SKM-1 (cell line): Measurements from ENCODE around the gene ENTPD7.
"Not testable (repeated sequence)": the region's sequence is repeated elsewhere in the genome, so short reads cannot be mapped to it uniquely, and the experiment has no call there.

Source experiments
- DNase-seq: peaks from one replicate; lab custom pipeline; 2025; ENCODE audit not compliant: unreplicated experiment; lab: John Stamatoyannopoulos, UW

ENTPD7 gene, protein sequence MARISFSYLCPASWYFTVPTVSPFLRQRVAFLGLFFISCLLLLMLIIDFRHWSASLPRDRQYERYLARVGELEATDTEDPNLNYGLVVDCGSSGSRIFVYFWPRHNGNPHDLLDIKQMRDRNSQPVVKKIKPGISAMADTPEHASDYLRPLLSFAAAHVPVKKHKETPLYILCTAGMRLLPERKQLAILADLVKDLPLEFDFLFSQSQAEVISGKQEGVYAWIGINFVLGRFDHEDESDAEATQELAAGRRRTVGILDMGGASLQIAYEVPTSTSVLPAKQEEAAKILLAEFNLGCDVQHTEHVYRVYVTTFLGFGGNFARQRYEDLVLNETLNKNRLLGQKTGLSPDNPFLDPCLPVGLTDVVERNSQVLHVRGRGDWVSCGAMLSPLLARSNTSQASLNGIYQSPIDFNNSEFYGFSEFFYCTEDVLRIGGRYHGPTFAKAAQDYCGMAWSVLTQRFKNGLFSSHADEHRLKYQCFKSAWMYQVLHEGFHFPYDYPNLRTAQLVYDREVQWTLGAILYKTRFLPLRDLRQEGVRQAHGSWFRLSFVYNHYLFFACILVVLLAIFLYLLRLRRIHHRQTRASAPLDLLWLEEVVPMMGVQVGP

GRCh38 chr10:99659031-99659867 is at the start of gene ENTPD7:
TSS of gene ENTPD7 (plus strand) at chr10:99659509. CDS start at chr10:99659957, 448 bp downstream.
- DNase-seq, result peak; percentile 93

DNA sequence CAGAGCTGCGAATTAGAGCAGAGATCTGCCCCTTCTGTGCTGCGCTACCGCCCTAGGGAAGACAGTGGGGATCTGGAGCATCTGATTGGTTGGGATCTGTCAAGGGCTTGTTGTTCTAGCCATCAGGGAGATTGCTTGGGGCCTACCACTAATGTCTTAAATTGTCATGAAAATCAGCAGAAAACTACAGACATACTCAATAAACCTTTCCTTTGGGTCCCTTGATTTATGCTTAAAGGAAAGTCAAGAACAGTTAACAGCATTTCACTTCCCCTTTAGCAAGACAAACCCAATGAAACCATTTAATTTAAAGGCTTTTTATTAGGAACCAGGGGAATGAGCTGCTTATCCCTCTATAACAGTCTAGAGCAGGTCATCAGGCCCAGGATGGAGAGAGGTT is 49.1 kb upstream of the ENTPD7 start:
- no peak for DNase-seq

DNA sequence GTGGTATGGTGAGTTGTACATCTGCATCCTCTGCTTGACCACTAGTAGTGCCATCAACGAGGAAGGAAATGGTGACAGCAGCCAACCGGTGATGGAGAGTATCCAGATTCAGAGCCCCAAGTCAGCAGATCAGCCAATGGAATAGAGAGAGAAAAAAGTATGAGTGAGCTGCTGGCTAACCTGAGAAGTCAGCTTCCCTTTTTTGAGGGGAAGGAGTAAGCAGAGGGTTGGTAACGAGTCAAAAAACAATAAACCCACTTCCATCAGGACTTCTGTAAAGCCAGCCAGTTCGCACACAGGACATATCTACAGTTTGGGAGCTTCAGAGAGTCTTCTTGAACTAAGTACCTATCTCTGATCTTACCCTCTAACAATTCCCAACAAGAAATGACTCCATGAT is 48.0 kb upstream of the ENTPD7 start:
- no peak for DNase-seq

DNA sequence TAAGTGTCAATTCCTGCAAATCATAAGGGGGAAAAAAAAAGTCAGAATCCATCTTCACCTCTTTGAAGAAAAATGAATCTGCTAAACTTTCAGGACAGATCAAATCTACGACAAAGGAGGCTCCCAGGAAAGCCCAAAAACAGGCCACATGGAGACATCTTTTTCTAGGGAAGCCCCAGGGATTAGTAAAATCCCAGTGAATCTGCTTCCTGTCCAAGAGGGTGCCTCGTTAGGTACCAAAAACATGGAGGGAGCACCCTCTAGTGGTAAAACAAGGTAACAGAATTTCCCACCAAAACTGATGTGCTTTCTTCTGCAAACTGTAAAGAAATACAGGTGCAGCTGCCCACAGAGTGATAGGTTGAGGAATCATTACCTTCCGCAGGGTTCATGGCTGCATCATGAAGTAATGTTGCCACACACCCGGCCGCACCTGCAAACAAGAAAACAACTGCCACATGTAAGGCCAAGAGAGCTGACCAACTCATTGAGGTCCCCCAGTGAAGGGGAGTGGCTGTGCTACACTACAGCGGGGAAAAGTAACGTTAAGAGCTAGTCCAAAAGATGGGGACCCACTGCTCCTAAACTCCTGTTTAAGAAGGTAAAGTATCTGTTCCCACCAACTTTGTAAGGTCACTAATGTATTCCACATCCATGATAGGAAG is 47.0 kb upstream of the ENTPD7 start:
- peak; percentile 55 for DNase-seq

- DNase-seq, result no peak
Observed at GRCh38 chr10:99615426-99615825, 43.9 kb upstream of the ENTPD7 start.

- no peak for DNase-seq
Observed at GRCh38 chr10:99617696-99618095, 41.6 kb upstream of the ENTPD7 start.

- no peak for DNase-seq
Observed at GRCh38 chr10:99619090-99619800, 40.1 kb upstream of the ENTPD7 start.

- DNase-seq, result peak; percentile 100
Observed at GRCh38 chr10:99619851-99620710, 39.2 kb upstream of the ENTPD7 start, which contains the start of gene SLC25A28. TSS of gene SLC25A28 (minus strand) at chr10:99620439. CDS start at chr10:99620335, 104 bp downstream.

DNA sequence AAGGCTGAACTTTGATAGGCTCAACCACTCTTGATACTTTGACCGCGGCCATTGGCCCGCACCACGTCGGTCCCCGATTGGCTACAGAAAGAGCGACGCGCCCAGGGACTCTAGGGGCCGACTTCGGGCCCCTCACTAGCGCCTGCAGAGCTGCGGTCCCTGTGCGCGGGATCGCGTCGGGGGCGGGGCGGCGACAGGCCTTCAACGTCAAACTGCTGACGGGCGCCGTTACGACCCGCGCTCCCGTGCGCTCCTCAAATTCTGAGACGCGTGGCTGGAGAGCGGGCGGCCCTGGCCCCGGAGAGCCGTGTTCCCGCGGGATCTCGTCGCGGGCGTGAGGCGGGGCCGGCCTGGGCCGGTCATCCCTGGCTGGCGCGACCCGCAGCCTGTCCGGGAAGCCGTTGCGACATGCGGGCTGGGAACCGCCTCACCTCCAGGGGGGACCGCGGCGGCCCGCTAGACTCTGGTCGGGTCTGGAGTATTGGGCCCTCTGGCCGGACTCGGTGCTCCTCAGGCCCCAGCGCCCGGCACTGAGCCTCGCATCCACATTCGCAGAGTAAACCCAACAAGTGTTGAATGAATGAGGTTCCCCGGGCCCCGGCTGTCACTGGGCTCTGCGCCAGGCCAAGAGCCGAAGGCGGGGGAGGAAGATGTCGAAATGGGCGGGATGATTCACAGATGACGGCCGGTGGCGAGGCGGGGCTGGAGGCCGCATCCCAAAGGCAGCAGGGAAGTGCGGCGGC is 38.4 kb upstream of the ENTPD7 start:
- peak; percentile 84 for DNase-seq

DNA sequence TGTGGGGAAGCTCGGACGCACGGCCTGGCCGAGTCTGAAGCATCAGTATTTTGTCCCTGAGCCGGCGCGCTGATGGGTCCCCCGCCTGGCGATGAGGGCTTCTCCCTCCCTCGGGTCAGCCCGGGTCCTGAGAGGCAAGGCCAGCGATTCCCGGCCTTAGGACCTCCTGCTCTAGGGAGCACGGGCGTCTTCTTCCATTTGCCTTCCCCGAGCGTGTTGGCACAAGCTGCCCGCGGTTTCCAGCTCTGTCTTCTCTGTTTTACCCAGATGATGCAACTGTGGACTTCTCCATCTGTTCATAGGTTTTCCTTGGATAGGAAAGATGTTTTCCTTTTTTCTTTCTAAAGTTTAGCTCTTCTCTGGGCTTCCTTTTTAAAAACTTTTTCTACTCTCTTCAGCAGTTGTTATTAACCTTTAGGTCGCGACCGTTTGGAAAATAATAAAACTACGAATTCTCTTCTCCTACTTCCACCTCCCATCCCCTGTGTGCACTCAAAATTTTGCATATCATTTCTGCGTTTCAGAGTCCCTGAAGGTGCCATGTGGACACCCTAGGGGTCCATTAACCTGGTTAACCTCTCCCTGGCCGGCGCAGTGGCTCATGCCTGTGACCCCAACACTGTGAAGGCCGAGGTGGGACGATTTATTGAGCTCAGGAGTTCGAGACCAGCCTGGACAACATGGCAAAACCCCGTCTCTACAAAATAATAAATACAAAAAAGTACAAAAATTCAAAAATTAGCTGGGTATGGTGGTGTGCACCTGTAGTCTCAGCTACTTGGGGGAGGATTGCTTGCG is 37.7 kb upstream of the ENTPD7 start:
- DNase-seq, result peak; percentile 65

DNA sequence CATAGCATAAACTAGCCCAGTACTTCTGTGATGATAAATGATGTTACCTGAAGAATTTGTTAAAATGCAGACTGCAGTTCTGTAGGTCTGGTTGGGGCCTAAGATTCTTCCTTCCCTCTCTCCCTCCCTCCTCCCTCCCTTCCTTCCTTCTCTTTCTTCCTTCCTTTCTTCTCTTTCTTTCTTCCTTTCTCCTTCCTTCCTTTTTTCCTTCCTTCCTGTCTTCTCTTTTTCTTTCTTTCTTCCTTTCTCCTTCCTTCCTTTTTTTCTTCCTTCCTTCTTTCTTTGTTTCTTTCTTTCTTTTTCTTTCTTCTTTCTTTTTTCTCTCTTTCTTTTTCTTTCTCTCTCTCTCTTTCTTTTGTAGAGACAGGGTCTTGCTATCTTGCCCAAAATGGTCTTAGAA is 35.4 kb upstream of the ENTPD7 start:
- no peak for DNase-seq

DNA sequence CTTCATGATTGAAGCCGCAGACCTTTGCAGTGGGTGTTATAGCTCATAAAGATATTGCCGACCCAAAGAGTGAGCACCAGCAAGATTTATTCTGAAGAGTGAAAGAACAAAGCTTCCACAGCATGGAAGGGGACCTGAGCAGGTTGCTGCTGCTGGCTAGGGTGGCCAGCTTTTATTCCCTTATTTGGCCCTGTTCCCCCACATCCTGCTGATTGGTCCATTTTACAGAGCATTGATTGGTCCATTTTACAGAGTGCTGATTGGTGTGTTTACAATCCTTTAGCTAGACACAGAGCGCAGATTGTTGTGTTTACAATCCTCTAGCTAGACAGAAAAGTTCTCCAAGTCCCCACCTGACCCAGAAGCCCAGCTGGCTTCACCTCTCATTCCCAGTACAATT is 34.2 kb upstream of the ENTPD7 start:
- not testable (repeated sequence) for DNase-seq

DNA sequence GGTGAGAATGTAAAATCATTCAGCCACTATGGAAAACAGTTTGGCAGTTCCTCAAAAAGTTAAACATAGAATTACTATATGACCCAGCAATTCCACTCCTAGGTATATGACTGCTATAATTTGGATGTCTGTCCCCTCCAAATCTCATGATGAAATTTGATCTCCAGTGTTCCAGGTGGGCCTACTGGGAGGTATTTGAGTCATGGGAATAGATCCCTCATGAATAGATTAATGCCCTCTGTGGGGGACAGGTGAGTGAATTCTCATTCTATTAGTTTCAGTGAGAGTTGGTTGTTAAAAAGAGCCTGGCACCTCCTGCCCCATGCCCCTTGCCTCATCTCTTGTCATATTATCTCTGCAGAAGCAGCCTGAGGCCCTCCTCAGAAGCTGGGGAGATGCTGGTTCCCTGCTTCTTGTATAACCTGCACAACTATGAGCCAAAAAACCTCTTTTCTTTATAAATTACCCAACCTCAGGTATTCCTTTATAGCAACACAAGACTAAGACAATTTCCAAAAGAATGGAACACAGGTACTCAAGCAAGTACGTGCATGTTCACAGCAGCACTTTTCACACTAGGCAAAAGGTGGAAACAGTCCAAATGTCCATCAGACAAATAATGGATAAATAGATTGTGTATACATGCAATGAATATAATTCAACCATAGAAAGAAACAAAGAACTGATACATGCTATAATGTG is 30.2 kb upstream of the ENTPD7 start:
- DNase-seq, result no peak

GRCh38 chr10:99629625-99629978 is 29.7 kb upstream of the ENTPD7 start:
- no peak for DNase-seq

GRCh38 chr10:99630433-99630832 is 28.9 kb upstream of the ENTPD7 start:
- no peak for DNase-seq

- DNase-seq, result no peak
Observed at GRCh38 chr10:99630991-99631390, 28.3 kb upstream of the ENTPD7 start.

DNA sequence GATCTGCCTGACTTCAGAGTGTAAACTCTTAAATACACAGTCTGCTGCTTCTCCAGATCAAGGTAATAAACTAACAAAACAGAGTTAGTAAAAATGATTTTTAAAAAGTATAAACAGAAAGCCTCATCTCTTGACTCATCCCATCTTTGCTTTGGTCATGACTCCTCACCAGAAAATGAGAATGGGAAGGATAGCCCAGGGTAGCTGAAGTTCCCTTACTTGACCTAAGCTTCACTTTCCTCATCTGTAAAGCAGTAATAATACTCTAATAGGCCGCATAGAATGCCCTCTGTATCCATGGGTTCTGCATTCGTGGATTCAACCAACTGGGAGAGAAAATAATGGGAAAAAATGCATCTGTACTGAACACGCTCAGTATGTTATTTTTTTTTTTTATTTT is 27.8 kb upstream of the ENTPD7 start:
- DNase-seq, result no peak
